ENCODE results near the gene KSR2. TPM values are rescaled to one million over a fixed set of nuclear protein-coding genes. Genes with fewer than 3 reads are reported as not detected.

The KSR2 gene
- total RNA-seq, 1 experiment from 2014 or later: not detected

DNA sequence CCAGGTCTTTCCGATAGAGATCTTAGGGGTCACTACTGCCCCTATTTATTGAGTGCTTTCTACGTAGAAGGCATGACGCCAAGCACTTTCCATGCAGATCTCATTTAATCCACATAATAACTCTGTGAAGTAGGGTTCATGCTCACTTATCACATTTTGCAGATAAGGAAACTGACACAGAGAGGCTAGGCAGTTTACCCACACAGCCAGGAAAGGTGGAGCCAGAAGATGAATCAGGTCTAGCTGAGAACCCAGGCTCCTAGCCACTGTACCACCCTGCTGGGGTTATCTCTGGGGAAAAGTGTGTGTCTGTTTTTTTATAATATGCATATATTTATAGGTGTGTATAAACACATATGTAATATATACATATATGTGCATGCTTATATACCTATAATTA is 83.6 kb downstream of the KSR2 start:
- Histone ChIP-seq H3K27me3 (replicated peaks; ENCODE audit: insufficient read depth, low read depth, low read length, poor library complexity) (peaks cover 9% of the 10 kb centered on the region), H3K36me3 (ENCODE audit: insufficient read depth, low read length, poor library complexity, severe bottlenecking) (no peaks in the 10 kb centered on the region), H3K4me1 (ENCODE audit: insufficient read depth, low read length, poor library complexity, severe bottlenecking) (no peaks in the 10 kb centered on the region), H3K27ac (ENCODE audit: low read depth, low read length, poor library complexity, severe bottlenecking) (no peak overlapping the region), H3K9me3 (ENCODE audit: low read depth, low read length, poor library complexity, severe bottlenecking) (no peaks in the 10 kb centered on the region), H3K4me3 (ENCODE audit: low read depth, low read length, poor library complexity, severe bottlenecking) (no peak overlapping the region)
- ChIA-PET CTCF (no interaction called here), POLR2A (ENCODE audit: low non-redundant PET) (interaction anchor here (0.7 kb wide), 1 partner anchor 182 kb away, joined by 3 read pairs; no protein-coding TSS in a partner anchor)
- intact Hi-C loops (cut with micrococcal nuclease; ENCODE audit: unreplicated experiment): no loop called here
- BruUV-seq (replicated peaks): no TSS peak
- no peak for DNase-seq (ENCODE audit: low spot score)
- TF ChIP-seq, protein P1, sequence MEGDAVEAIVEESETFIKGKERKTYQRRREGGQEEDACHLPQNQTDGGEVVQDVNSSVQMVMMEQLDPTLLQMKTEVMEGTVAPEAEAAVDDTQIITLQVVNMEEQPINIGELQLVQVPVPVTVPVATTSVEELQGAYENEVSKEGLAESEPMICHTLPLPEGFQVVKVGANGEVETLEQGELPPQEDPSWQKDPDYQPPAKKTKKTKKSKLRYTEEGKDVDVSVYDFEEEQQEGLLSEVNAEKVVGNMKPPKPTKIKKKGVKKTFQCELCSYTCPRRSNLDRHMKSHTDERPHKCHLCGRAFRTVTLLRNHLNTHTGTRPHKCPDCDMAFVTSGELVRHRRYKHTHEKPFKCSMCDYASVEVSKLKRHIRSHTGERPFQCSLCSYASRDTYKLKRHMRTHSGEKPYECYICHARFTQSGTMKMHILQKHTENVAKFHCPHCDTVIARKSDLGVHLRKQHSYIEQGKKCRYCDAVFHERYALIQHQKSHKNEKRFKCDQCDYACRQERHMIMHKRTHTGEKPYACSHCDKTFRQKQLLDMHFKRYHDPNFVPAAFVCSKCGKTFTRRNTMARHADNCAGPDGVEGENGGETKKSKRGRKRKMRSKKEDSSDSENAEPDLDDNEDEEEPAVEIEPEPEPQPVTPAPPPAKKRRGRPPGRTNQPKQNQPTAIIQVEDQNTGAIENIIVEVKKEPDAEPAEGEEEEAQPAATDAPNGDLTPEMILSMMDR (conservative IDR thresholded peaks at IDR 0.05; ENCODE audit: low read depth, low read length): no peak
- no peak for TF ChIP-seq EZH2 (IDR thresholded peaks at IDR 0.05; ENCODE audit: borderline replicate concordance, low read depth, low read length, poor library complexity, severe bottlenecking)

DNA sequence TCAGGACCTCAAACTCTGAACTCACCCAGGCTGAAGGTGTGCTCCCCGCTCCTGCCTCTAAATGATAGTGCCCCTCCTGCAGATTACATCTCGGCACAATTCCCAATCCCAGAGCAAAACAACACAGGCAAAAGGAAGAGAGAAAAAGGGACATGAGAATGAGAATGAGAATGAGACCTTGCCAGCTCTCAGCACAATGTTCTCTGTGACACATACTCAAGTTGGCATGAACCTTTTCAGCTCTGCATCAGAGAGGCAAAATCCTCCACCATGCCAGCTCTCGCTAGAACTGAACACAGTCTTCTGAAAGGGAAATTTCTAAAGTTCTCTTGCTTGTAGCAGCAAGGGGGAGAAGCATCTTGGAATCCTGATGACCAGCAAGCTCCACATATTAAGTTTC is 84.6 kb downstream of the KSR2 start:
- intact Hi-C loops (cut with micrococcal nuclease; ENCODE audit: unreplicated experiment): no loop called here
- Histone ChIP-seq H3K27ac (ENCODE audit: low read depth, low read length, poor library complexity, severe bottlenecking) (no peak overlapping the region), H3K36me3 (ENCODE audit: insufficient read depth, low read length, poor library complexity, severe bottlenecking) (no peaks in the 10 kb centered on the region), H3K4me3 (ENCODE audit: low read depth, low read length, poor library complexity, severe bottlenecking) (no peak overlapping the region), H3K4me1 (ENCODE audit: insufficient read depth, low read length, poor library complexity, severe bottlenecking) (no peaks in the 10 kb centered on the region), H3K27me3 (replicated peaks; ENCODE audit: insufficient read depth, low read depth, low read length, poor library complexity) (peaks cover 9% of the 10 kb centered on the region), H3K9me3 (ENCODE audit: low read depth, low read length, poor library complexity, severe bottlenecking) (no peaks in the 10 kb centered on the region)
- ChIA-PET CTCF (no interaction called here), POLR2A (ENCODE audit: low non-redundant PET) (no interaction called here)
- DNase-seq (ENCODE audit: low spot score): no peak
- no TSS peak for BruUV-seq (replicated peaks)
- TF ChIP-seq, protein P1 (conservative IDR thresholded peaks at IDR 0.05; ENCODE audit: low read depth, low read length): no peak
- no peak for TF ChIP-seq EZH2 (IDR thresholded peaks at IDR 0.05; ENCODE audit: borderline replicate concordance, low read depth, low read length, poor library complexity, severe bottlenecking)

DNA sequence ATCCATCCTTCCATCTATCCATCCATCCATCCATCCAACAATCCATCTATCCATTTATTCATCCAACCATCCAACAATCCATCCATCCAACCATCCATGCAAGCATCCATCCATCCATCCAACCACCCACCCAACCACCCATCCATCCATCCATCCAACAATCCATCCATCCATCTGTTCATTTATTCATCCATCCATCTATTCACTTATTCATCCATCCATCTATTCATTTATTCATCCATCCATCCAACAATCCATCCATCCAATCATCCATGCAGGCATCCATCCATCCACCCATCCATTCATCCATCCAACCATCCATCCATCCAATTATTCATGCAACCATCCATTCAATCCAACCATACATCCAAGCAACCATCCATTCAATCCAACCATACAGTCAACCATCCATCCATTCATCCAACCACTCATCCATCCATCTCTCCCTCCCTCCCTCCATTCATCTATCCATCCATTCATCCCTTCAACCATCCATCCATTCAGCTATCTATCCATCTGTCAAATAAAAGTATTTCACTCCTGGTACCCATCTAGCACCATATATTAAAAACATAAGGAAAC is 86.1 kb downstream of the KSR2 start:
- no peaks in the 10 kb centered on the region for H3K4me1 ChIP-seq (ENCODE audit: insufficient read depth, low read length, poor library complexity, severe bottlenecking)
- H3K36me3 ChIP-seq (ENCODE audit: insufficient read depth, low read length, poor library complexity, severe bottlenecking): no peaks in the 10 kb centered on the region
- no TSS peak for BruUV-seq (replicated peaks)
- intact Hi-C loops (cut with micrococcal nuclease; ENCODE audit: unreplicated experiment): no loop called here
- no peak for DNase-seq (ENCODE audit: low spot score)
- H3K27ac ChIP-seq (ENCODE audit: low read depth, low read length, poor library complexity, severe bottlenecking): no peak overlapping the region
- no peaks in the 10 kb centered on the region for H3K9me3 ChIP-seq (ENCODE audit: low read depth, low read length, poor library complexity, severe bottlenecking)
- peaks cover 23% of the 10 kb centered on the region for H3K27me3 ChIP-seq (replicated peaks; ENCODE audit: insufficient read depth, low read depth, low read length, poor library complexity)
- no peak overlapping the region for H3K4me3 ChIP-seq (ENCODE audit: low read depth, low read length, poor library complexity, severe bottlenecking)
- CTCF ChIA-PET: no interaction called here
- TF ChIP-seq, protein P1 (conservative IDR thresholded peaks at IDR 0.05; ENCODE audit: low read depth, low read length): no peak
- no peak for TF ChIP-seq EZH2 (IDR thresholded peaks at IDR 0.05; ENCODE audit: borderline replicate concordance, low read depth, low read length, poor library complexity, severe bottlenecking)
- POLR2A ChIA-PET (ENCODE audit: low non-redundant PET): no interaction called here

All from A673 (cell line).